HG02588 (cell line): ENCODE results near the gene NDE1.

Experiments used
- ATAC-seq: cut with Tn5 transposase; IDR thresholded peaks from one replicate; pipeline ENCODE4 v1.9.1; 2021; ENCODE audit warnings: mild to moderate bottlenecking, moderate library complexity; ENCODE audit not compliant: unreplicated experiment

NDE1 gene

DNA sequence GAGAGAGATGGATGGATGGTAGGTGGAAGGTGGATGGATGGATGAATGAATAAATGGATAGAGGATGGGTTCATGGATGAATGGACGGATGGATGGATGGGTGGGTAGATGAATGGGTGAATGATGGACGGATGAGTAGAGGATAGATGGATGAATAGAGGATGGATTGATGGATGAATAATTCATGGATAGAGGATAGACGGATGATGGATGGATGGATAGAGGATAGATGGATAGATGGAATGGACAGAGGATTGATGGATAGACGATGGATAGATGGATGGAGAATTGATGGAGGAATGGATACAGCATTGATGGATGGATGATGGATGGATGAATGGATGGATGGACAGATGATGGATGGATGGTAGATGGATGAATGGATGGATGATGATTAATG, 115.1 kb downstream of the NDE1 start:
- no peak for ATAC-seq

DNA sequence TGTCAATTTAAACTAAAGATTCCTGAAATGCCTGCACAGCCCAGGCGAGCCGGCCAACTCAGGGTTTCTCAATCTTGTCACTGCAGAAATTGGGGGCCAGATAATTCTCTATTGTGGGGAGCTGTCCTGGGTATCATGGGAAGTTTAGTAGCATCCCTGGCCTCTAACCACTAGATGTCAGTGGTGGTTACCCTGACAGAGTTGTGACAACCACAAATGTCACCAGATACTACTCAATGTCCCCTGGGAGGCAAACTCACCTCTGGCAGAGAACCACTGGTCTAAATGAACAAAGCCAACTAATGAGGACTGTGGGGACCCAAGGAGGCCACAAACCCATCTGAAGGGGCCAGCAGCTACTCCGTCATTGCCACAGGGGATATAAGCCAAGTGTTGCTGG, 115.8 kb downstream of the NDE1 start:
- ATAC-seq: no peak

DNA sequence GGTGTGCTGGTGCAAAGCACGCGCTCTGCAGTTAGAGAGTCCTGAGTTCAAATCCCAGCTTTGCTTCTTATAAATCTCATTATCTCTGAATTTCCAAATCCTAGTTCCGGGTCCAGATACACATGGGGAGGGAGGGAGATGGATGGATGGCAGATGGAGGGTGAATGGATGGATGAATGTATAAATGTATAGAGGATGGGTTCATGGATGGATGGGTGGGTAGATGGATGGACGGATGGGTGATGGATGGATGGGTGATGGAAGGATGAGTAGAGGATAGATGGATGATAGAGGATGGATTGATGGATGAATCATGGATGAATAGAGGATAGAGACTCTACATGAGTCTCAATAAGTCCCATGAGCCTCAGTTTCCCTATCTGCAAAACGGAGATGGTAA, 116.9 kb downstream of the NDE1 start:
- ATAC-seq: no peak

DNA sequence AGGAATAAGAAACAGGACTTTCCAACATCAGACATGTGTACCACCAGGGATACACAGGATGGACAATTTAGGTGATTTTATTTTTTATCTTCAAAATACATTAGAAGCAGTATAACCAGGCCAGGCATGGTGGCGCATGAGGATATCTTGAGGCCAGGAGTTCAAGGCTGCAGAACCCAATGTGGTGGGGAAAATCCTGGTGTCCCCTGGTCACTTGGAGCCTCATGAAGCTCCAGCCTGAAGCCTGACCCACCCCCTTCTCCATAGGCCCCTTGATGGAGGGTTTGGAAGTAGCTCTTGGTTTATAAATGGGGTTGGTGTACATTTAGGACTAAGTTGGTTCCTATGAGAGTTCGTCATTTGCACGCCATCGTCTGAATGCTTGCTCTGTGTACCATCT, 118.2 kb downstream of the NDE1 start:
- ATAC-seq: no peak

DNA sequence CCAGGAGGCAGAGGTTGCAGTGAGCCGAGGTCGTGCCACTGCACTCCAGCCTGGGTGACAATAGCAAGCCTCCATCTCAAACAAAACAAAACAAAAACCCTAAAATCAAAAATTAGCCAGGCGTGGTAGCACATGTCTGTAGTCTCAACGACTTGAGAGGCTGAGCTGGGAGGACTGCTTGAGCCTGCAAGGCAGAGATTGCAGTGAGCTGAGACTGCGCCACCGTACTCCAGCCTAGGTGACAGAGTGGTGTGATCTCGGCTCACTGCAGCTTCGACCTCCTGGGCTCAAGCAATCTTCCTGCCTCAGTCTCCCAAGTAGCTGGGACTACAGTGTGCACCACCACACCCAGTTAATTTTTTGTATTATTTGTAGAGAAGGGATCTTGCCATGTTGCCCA, 119.2 kb downstream of the NDE1 start:
- no peak for ATAC-seq

DNA sequence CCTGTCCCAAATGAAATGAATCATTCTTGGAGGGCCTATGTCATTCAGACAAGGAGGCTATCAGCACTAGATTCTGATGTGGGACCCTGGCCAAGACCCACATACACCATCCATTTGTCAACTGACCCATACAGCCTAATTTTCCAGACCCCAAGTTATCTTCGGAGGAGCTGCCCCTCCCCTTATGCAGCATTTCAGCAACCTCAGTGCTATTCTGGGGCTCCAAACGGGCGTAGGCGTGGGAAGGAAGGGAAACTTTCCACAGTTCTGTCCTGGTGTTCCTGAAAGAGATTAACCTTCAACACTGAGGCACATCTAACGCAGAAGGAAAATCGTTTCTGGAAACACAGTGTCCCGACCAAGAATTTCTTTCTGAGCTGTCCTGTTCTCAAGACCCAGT, 120.1 kb downstream of the NDE1 start:
- ATAC-seq: no peak

DNA sequence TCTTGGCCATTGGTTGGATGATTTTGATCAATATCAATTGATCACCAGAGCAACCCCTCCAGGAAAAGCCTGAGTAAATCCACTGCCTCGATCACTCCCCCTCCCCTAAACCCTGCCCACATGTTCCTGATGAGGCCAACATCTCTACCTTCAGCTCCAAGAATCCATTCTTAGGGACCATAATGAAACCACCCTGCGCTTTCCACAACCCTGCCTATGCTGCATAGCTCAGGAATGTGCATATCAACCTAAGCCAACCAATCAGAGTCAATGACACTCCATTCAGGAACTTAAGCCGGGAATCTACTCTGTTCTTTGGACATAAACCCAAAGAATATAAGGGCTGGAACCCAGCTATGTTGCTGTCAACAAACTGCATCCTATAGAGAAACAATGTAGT, 120.5 kb downstream of the NDE1 start:
- ATAC-seq: no peak

DNA sequence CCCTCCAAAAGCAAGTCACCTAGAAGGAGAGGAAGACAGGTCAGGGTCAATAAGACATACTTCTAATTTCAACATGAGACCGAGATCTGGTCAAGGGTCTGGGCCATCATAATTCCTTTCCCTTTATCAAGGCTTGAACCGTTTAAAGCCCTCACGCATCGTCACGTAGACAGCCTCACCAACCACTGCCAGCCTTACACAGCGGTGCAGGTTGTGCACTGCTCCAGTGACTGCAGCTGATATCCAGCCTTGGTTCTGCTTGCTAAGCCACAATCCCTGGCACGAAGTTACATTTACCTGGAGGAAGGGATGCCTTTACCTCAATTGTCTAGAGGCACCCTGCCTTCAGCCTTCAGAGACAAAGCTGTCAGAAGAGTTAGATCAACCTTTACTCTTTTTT, 121.6 kb downstream of the NDE1 start:
- ATAC-seq: no peak

DNA sequence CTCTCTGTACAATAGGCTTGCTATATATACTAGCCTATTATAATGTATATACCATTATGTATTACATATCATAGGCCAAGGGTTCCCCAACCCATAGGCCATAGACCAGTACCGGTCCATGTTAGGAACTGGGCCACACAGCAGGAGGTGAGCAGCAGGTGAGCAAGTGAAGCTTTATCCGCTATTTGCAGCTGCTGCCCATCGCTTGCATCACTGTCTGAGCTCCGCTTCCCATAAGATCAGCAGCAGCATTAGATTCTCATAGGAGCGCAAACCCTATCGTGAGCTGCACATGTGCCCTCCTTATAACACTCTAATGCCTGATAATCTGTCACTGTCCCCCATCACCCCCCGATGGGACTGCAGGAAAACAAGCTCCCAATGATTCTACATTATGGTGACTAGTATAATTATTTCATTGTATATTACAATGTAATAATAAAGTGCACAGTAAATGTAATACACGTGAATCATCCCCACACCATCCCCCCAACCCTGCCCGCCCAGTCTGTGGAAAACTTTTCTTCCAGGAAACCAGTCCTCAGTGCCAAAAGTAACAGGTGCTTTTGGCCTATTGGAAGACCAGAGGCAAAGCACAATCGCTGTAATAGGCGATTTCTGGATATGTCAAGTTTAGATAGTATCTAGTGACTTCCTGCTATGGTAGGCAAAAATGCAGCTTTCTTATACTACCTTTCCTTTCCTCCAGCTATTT, 122.7 kb downstream of the NDE1 start:
- no peak for ATAC-seq

DNA sequence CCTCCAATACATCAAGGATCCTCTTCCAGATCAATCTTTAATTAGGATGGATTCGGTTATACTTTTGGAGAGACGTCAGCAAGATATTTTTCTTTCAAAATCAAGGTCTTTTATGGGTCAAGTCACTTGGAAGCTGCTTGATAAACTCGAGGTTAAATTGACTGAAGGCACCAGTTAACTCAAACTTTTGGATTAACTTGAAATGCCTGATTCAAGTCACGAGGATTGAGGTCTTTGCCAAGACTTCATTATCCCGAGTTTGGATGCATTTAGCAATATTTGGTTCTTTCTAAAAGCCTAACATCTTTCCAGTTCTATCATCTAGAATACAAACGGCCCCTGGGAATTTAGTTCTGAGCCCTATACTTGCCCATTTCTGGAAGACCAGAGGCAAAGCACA, 123.9 kb downstream of the NDE1 start:
- ATAC-seq: no peak

DNA sequence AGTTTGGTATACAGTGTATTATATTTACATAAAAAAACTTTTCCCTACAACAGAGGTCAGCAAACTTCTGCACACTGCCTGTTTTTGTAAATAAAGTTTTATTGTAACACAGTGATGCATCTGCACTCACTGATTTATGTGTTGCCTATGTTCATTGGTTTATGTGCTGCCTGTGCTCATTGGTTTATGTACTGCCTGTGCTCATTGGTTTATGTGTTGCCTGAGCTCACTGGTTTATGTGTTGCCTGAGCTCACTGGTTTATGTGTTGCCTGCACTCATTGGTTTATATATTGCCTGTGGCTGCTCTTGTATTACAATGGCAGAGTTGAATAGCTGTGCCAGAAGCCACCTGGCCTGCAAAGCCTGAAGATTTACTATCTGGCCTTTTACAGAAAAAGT, 125.2 kb downstream of the NDE1 start:
- no peak for ATAC-seq

DNA sequence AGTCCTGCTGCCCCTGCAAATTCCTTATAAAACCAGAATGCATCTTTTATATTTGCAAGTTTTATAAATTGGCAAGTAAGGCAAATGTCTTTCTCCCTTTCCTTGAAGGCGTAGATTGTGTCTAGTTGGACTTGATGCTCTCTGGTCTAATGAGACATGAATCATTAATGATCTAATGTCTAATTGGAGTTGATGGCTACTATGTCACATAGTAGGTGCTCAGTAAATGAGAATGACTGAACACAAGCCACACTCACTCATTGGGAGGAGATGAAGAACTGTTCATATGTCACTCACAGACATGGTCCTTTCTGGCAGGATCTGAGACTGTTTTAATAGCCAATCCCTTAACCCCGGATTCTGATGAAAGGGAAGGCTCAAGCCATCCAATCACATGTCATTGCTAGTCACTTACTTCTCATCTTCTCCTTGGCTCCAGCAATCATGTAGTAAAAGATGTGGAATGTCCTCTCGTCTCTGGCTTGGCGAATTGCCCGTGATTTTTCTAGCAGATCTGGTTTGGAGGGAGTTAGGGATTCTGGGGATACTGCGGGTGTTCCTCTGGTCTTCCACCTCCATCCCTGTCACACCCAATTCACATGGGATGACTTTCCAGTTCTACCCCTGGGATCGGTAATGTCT, 125.7 kb downstream of the NDE1 start:
- no peak for ATAC-seq
